Activated CD4-positive, alpha-beta T cell treated with anti-CD3 and anti-CD28 coated beads, Interleukin-2, amount 50 U/mL, for 48 hours (primary cell): Measurements from ENCODE around the gene PDE6C.

ENCODE experiments used
- DNase-seq, 2 experiments: peaks; one replicate each; pipeline ENCODE4 v3.0.0-alpha.2; 2020

Gene PDE6C

DNA sequence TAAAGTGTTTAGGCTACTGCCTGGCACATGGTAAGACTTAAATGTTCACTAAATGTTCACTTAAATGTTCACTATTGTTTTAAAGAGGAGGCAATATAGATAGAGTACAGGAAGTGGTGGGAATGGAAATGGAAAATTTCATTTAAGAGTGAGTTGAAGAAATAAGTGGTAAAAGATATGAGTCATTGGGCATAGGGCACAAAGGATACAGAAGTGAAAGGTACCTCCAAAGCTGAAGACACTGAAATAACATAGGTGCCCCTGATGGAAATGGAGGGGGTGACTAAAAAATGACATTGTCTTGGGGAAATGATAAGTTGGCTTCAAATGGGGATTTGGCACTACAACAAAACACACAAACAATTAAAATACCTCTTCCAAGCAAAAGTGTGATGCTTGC lies 95.3 kb downstream of the PDE6C start:
- DNase-seq: no peak

DNA sequence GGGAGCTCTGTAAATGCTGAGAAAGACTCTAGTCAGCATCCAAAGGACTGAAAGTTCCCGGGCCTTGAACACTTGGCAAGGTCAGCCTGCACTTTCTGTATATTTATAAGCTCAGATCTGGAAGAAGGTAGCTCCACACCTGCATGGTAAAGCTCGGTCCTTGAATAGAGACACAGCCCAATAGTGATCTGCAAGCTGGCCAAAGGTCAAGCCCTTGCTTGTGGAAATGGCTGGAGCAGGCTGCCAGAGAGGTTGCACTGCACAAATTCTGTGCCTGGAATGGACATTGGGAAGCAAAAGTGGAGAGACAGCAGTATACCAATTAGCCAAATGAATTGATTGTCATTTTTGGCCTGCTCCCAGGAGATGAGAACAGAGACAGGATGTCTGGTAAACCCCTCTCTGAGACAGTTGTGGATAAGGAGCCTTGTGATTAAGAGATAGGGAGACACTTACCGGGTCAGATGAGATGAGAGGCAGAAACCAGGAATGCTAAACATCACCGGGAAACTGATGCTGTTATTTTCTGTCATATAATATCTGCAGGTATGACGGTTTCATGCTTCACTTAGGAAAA lies 98.1 kb downstream of the PDE6C start:
- DNase-seq: no peak

DNA sequence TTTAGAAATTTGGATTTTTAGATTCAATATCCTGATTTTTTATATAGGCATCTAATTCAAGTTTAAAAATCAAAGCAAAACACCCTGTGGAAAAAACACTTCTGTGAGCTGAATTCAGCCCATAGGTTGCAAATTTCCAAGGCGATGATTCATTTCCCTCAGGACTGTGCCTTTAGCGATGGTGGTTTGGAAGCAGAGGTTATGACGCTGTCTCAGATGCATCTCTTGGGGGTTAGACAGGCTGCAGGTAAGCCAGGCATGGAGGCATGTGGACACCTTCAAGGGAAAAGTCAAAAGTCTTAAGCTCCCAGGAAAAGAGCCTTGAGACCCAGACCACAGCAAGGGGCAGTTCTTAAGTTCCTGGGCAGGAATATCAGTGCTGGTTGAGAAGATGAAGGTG lies 99.6 kb downstream of the PDE6C start:
- DNase-seq: no peak

DNA sequence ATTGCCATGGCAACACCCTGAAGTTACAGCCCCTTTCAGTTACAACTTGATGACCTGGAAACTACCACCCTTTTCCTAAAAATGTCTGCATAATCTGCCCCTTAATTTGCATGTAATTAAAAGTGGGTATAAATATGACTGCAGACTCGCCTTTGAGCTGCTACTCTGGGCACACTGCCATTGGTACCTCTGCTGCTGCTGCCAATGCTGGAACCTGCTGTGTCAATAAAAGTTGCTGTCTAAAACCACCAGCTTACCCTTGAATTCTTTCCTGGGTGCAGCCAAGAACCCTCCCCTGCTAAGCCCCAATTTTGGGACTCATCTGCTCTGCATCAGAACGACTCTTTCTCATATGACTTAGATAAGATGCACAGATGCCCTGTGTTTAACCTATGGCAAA lies 100.3 kb downstream of the PDE6C start:
- DNase-seq: no peak

DNA sequence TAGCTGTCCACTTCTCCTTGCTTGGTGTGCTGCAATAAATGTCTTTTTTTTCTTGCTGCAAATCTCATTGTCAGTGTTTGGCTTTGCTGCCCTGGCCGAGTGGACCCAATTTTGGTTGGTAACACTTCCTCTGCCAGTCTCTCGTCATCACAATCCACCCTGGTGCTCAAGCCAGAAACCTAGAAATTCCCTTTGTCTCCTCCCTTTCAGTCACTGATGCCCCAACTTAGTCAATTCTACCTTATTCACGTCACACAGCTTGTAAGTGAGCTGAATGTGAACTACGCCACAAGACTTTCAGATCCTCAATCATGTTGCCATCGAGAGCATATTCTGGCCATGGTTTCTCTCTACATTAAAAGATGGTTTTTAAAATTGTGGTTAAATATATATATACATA lies 103.0 kb downstream of the PDE6C start:
- DNase-seq: no peak
